K562 (cell line): Measurements from ENCODE around the gene GJA10. TPM values are rescaled to one million over a fixed set of nuclear protein-coding genes. Genes with fewer than 3 reads are reported as not detected.

Experiments used
- CUX1 ChIP-seq: fragments of 200-800 bp; sonication (Bioruptor generic); IDR thresholded peaks from 2 replicates; pipeline ENCODE4 v1.6.1; 2016; ENCODE audit warnings: missing genetic modification characterization, missing compliant biosample characterization
- ETV6 ChIP-seq, 3 experiments: fragments of 150-350 bp in 1 of 3; sonication (generic) in 1 of 3; formaldehyde crosslinking in 1 of 3; IDR thresholded peaks; 2 replicates each; pipeline versions ENCODE4 v1.6.1 to v1.8.0; 2014 to 2022; ENCODE audit warnings: borderline replicate concordance in 2 of 3, low read depth in 2 of 3, antibody characterized with exemption in 1 of 3, low read length in 1 of 3, mild to moderate bottlenecking in 1 of 3, missing genetic modification reagents in 1 of 3
- FOXJ2 ChIP-seq: fragments of 200-800 bp; sonication (Bioruptor generic); IDR thresholded peaks from 2 replicates; pipeline ENCODE4 v1.6.1; 2016; ENCODE audit warnings: missing genetic modification characterization, missing compliant biosample characterization
- MAFF ChIP-seq: IDR thresholded peaks from 2 replicates; pipeline ENCODE4 v1.6.1; 2012; ENCODE audit warnings: low read length, improper control_type of control experiment
- MTA2 ChIP-seq: fragments of 450-650 bp; IDR thresholded peaks from 2 replicates; pipeline ENCODE4 v1.6.1; 2016; ENCODE audit warnings: low read depth
- PYGO2 ChIP-seq: fragments of 450-650 bp; IDR thresholded peaks from 2 replicates; pipeline ENCODE4 v1.6.1; 2016; ENCODE audit warnings: mild to moderate bottlenecking, missing genetic modification characterization, moderate library complexity, missing compliant biosample characterization
- SMAD1 ChIP-seq: fragments of 150-350 bp; IDR thresholded peaks from 2 replicates; pipeline ENCODE4 v1.6.1; 2014; ENCODE audit warnings: low read length, low read depth; ENCODE audit not compliant: partially characterized antibody
- THRAP3 ChIP-seq: fragments of 450-650 bp; IDR thresholded peaks from 2 replicates; pipeline ENCODE4 v1.6.1; 2016; ENCODE audit warnings: mild to moderate bottlenecking, inconsistent platforms, borderline replicate concordance
- YY1 ChIP-seq, 3 experiments: IDR thresholded peaks; 2 replicates each; pipeline ENCODE4 v1.6.1; 2011; ENCODE audit warnings: low read length in 2 of 3, mild to moderate bottlenecking in 2 of 3, moderate library complexity in 2 of 3, borderline replicate concordance in 1 of 3, control low read depth in 1 of 3, low read depth in 1 of 3; ENCODE audit not compliant: insufficient read depth in 3 of 3, insufficient replicate concordance in 2 of 3, control insufficient read depth in 1 of 3, insufficient read length in 1 of 3; ENCODE audit errors: extremely low read depth in 1 of 3
- ZBTB11 ChIP-seq, 3 experiments: fragments of 200-800 bp in 1 of 3; fragments of 250-450 bp in 1 of 3; fragments of 450-650 bp in 1 of 3; sonication (Bioruptor Pico) in 1 of 3; sonication (Bioruptor generic) in 1 of 3; formaldehyde crosslinking in 1 of 3; IDR thresholded peaks; 2 replicates each; pipeline versions ENCODE4 v1.6.1 to v1.8.0; 2016 to 2022; ENCODE audit warnings: mild to moderate bottlenecking in 2 of 3, missing genetic modification characterization in 2 of 3, missing compliant biosample characterization in 1 of 3, moderate library complexity in 1 of 3
- ZBTB43 ChIP-seq: sonication (generic); formaldehyde crosslinking; IDR thresholded peaks from 2 replicates; pipeline ENCODE4 v1.8.0; 2023; ENCODE audit warnings: mild to moderate bottlenecking, missing genetic modification reagents
- ZNF740 ChIP-seq, 3 experiments: fragments of 200-800 bp in 1 of 3; sonication (Bioruptor generic) in 1 of 3; sonication (generic) in 1 of 3; formaldehyde crosslinking in 1 of 3; IDR thresholded peaks; 2 replicates each; pipeline versions ENCODE4 v1.6.1 to v1.8.0; 2016 to 2022; ENCODE audit warnings: mild to moderate bottlenecking in 2 of 3, missing compliant biosample characterization in 2 of 3, missing genetic modification characterization in 2 of 3, missing genetic modification reagents in 1 of 3
- polyA plus RNA-seq, 8 experiments: library from polyadenylated mRNA; depleted of rRNA in 4 of 8; stranded (reverse) in 5 of 8; unstranded in 3 of 8; fragments of >200 nt; fragmentation: Nextera tagmentation in 2 of 8; fragmentation: Illumina TruSeq in 1 of 8; extraction: Ambion mirVana in 2 of 8; extraction: Trizol in 1 of 8; gene quantifications; 2 replicates each; pipeline versions ENCODE4 v1.2.1 to v1.2.3, GENCODE V29; 2011 to 2014; ENCODE audit warnings: inconsistent platforms in 1 of 8, missing spikeins in 1 of 8
- total RNA-seq, 7 experiments: library from RNA; depleted of rRNA in 6 of 7; stranded (reverse); fragments of >200 nt in 6 of 7; fragmentation: Illumina TruSeq in 2 of 7; extraction: Trizol in 2 of 7; gene quantifications; 2 replicates each; pipeline versions ENCODE4 v1.2.1 to v1.2.3, GENCODE V29; 2011 to 2021; ENCODE audit warnings: low replicate concordance in 1 of 7

Gene GJA10
- total and polyA plus RNA-seq, 9 of the 15 experiments (the other 6 are each of a cell fraction or from before 2014, with no cell fraction given), result not detected

- no peak for TF ChIP-seq YY1 (IDR thresholded peaks at IDR 0.05; ENCODE audit: borderline replicate concordance in 1 of 3, control insufficient read depth in 1 of 3, extremely low read depth in 1 of 3, insufficient read depth in 3 of 3, insufficient read length in 1 of 3, insufficient replicate concordance in 2 of 3, low read depth in 1 of 3, low read length in 2 of 3)
- no peak for TF ChIP-seq ZNF740 (CRISPR knock-in tag; IDR thresholded peaks at IDR 0.05)
- TF ChIP-seq ZNF740 (tag; IDR thresholded peaks at IDR 0.05), result no peak
- no peak for TF ChIP-seq ZBTB43 (CRISPR knock-in tag)
- TF ChIP-seq FOXJ2, result no peak
- TF ChIP-seq MTA2, result no peak
- no peak for TF ChIP-seq SMAD1
- no peak for TF ChIP-seq ZBTB11 (CRISPR knock-in tag; IDR thresholded peaks at IDR 0.05)
- no peak for TF ChIP-seq ETV6 (IDR thresholded peaks at IDR 0.05; ENCODE audit: borderline replicate concordance in 1 of 2, low read depth in 2 of 2, low read length in 1 of 2)
- TF ChIP-seq ETV6 (CRISPR knock-in tag; IDR thresholded peaks at IDR 0.05; ENCODE audit: borderline replicate concordance), result no peak
- no peak for TF ChIP-seq CUX1 (CRISPR knock-in tag)
- no peak for TF ChIP-seq PYGO2
- TF ChIP-seq THRAP3, result no peak
- TF ChIP-seq MAFF, result no peak
Observed at GRCh38 chr6:89895276-89895874, 1.1 kb downstream of the GJA10 start (continued).
